Measurements from ENCODE around the gene ROS1.
"Not testable (repeated sequence)": the region's sequence is repeated elsewhere in the genome, so short reads cannot be mapped to it uniquely, and the experiment has no call there.

- not testable (repeated sequence) for TF ChIP-seq CTCF (IDR thresholded peaks at IDR 0.05; ENCODE audit: low read depth, low read length, missing input control); YY1 (IDR thresholded peaks at IDR 0.05); GABPA (IDR thresholded peaks at IDR 0.05 in 1 of 2, conservative IDR thresholded peaks at IDR 0.05 in 1 of 2); TAF1 (conservative IDR thresholded peaks at IDR 0.05); MAX (IDR thresholded peaks at IDR 0.05); JUND (IDR thresholded peaks at IDR 0.05); REST (IDR thresholded peaks at IDR 0.05); EGR1 (IDR thresholded peaks at IDR 0.05; ENCODE audit: low read depth in 2 of 2); SP1 (IDR thresholded peaks at IDR 0.05); FOXA2 (IDR thresholded peaks at IDR 0.05)
These were observed 16.6 kb upstream of the ROS1 start for GRCh38 chr6:117442313-117442712.
